Stomach (tissue), 4 donors: ENCODE measurements around the gene PRKG1.

Experiments
- EP300 ChIP-seq: sonication (generic); formaldehyde crosslinking; IDR thresholded peaks from one replicate; pipeline ENCODE4 v1.6.1; 2017; ENCODE audit warnings: antibody characterized with exemption
- POLR2A ChIP-seq, 4 donors: fragments of 450-650 bp; IDR thresholded peaks; one replicate each; pipeline ENCODE4 v1.6.1; 2016; ENCODE audit warnings: antibody characterized with exemption in 4 of 4, control low read depth in 2 of 4, mild to moderate bottlenecking in 1 of 4, moderate library complexity in 1 of 4
- POLR2AphosphoS5 ChIP-seq, 3 donors: sonication (generic); formaldehyde crosslinking; IDR thresholded peaks; one replicate each; pipeline ENCODE4 v1.6.1; 2016; ENCODE audit warnings: antibody characterized with exemption in 3 of 3
- TF ChIP-seq, protein P1 (sequence below), 7 experiments: fragments of 450-650 bp in 4 of 7; fragments of 200-600 bp in 3 of 7; sonication (generic) in 3 of 7; IDR thresholded peaks; one replicate each; pipeline ENCODE4 v1.5.1; 2016 to 2019; ENCODE audit warnings: antibody characterized with exemption in 7 of 7, control low read depth in 2 of 7, mild to moderate bottlenecking in 1 of 7

DNA sequence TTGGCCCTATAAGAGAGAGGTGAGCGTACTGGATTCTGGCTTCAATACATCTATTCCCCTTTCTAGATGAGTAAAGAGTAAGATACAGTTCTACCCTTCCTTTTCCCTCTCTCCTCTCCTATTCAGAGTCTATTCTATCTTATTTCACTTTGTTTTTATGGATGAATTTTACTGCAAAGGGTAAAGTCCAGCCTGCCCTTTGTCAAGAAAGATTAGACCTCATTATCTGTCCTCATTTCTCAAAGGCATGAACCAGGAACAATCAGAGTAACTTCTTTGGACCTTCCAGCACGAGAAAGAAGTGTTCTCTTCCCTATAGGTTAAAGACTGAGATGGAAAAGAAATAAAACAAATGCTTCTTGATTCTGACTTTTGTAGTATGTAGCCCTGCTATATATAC, 239.0 kb downstream of the PRKG1 start:
- TF ChIP-seq, protein P1, sequence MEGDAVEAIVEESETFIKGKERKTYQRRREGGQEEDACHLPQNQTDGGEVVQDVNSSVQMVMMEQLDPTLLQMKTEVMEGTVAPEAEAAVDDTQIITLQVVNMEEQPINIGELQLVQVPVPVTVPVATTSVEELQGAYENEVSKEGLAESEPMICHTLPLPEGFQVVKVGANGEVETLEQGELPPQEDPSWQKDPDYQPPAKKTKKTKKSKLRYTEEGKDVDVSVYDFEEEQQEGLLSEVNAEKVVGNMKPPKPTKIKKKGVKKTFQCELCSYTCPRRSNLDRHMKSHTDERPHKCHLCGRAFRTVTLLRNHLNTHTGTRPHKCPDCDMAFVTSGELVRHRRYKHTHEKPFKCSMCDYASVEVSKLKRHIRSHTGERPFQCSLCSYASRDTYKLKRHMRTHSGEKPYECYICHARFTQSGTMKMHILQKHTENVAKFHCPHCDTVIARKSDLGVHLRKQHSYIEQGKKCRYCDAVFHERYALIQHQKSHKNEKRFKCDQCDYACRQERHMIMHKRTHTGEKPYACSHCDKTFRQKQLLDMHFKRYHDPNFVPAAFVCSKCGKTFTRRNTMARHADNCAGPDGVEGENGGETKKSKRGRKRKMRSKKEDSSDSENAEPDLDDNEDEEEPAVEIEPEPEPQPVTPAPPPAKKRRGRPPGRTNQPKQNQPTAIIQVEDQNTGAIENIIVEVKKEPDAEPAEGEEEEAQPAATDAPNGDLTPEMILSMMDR (IDR thresholded peaks at IDR 0.05): no peak
- no peak for TF ChIP-seq POLR2AphosphoS5 (IDR thresholded peaks at IDR 0.05)
- TF ChIP-seq POLR2A (IDR thresholded peaks at IDR 0.05): no peak
- TF ChIP-seq EP300: no peak
